PC-3 (cell line): ENCODE results near the gene AFF3.

ENCODE experiments used
- CTCF ChIP-seq: fragments of 300-600 bp; sonication (generic); conservative IDR thresholded peaks from 2 replicates; pipeline ENCODE4 v1.5.1; 2017; ENCODE audit warnings: antibody characterized with exemption, low read depth, mild to moderate bottlenecking, low read length
- EZH2 ChIP-seq: fragments of 300-600 bp; sonication (generic); IDR thresholded peaks from one replicate; pipeline ENCODE4 v1.6.1; 2017; ENCODE audit warnings: antibody characterized with exemption, mild to moderate bottlenecking, low read length; ENCODE audit not compliant: unreplicated experiment

- TF ChIP-seq CTCF, result no peak
- TF ChIP-seq EZH2, result no peak
Measured at GRCh38 chr2:100119235-100119634, 23.2 kb downstream of the AFF3 start.
